Lung (tissue), 12 donors: Measurements from ENCODE around the gene APBB3. TPM values are rescaled to one million over a fixed set of nuclear protein-coding genes. Genes with fewer than 3 reads are reported as not detected.

Experiments
- ATAC-seq: fragments of 200-7000 bp; cut with Tn5 transposase; one replicate; pipeline ENCODE4 v1.9.1; 2020; ENCODE audit warnings: moderate number of reproducible peaks; ENCODE audit not compliant: insufficient read depth, low FRiP score
- DNase-seq, 3 donors: peaks; one replicate each; pipeline ENCODE4 v3.0.0-alpha.2; 2013 to 2017
- H3K27ac ChIP-seq, 2 donors: one replicate each; pipeline ENCODE4 v1.5.1; 2013; ENCODE audit warnings: mild to moderate bottlenecking in 2 of 2, moderate library complexity in 2 of 2, control low read depth in 1 of 2, inconsistent platforms in 1 of 2, low read depth in 1 of 2, low read length in 1 of 2
- H3K27me3 ChIP-seq, 3 donors: one replicate each; pipeline ENCODE4 v1.5.1; 2013; ENCODE audit warnings: low read length in 2 of 3; ENCODE audit not compliant: control insufficient read depth in 3 of 3, insufficient read depth in 3 of 3
- H3K36me3 ChIP-seq, 4 donors: one replicate each; pipeline ENCODE4 v1.5.1; 2013; ENCODE audit warnings: low read length in 4 of 4, mild to moderate bottlenecking in 1 of 4, moderate library complexity in 1 of 4; ENCODE audit not compliant: control insufficient read depth in 4 of 4, insufficient read depth in 4 of 4
- H3K4me1 ChIP-seq, 5 donors: one replicate each; pipeline ENCODE4 v1.5.1; 2013; ENCODE audit warnings: low read length in 5 of 5, mild to moderate bottlenecking in 2 of 5, moderate library complexity in 1 of 5; ENCODE audit not compliant: control insufficient read depth in 5 of 5, insufficient read depth in 5 of 5
- H3K4me3 ChIP-seq: one replicate; pipeline ENCODE4 v1.5.1; 2013; ENCODE audit warnings: mild to moderate bottlenecking, control low read depth, moderate library complexity
- H3K9ac ChIP-seq, 2 donors: one replicate each; pipeline ENCODE4 v1.5.1; 2013; ENCODE audit warnings: low read length in 2 of 2, control low read depth in 1 of 2; ENCODE audit not compliant: insufficient read depth in 1 of 2
- H3K9me3 ChIP-seq, 4 donors: one replicate each; pipeline ENCODE4 v1.5.1; 2013; ENCODE audit warnings: low read length in 3 of 4, mild to moderate bottlenecking in 1 of 4, moderate library complexity in 1 of 4; ENCODE audit not compliant: control insufficient read depth in 4 of 4, insufficient read depth in 3 of 4
- CTCF ChIP-seq: IDR thresholded peaks from 2 replicates; pipeline ENCODE4 v1.5.1; 2012; ENCODE audit warnings: mild to moderate bottlenecking; ENCODE audit errors: control extremely low read depth, extremely low read depth
- WGBS, 2 donors: extraction: QIAGEN DNeasy Blood & Tissue Kit; methylation state at CpG; one replicate each; pipeline ENCODE4 v1.1.7; 2013; 5-methylcytosine and 5-hydroxymethylcytosine counted together
- polyA plus RNA-seq, 2 donors: library from polyadenylated mRNA; stranded (reverse); fragments of 200-250 nt; gene quantifications; one replicate each; pipeline ENCODE4 v1.2.1, GENCODE V29; 2013
- total RNA-seq, 2 donors: library from RNA; depleted of rRNA in 1 of 2; stranded (reverse); fragments of >200 nt in 1 of 2; gene quantifications; one replicate each; pipeline ENCODE4 v1.2.1, GENCODE V29; 2014 to 2021
- donor health status: control.
- donor health status: control.
- donor health status: Bipolar disorder and iron deficiency.
- donor health status: healthy.
- donor health status: DM: yes; HTN: yes; CAD: no.

The APBB3 gene
- total and polyA plus RNA-seq, 4 donors = 24.7 to 36.1 (median 28.6) TPM

GRCh38 chr5:140566665-140567064 is 2.3 kb upstream of the APBB3 start:
- H3K27me3 ChIP-seq = no peaks in the 10 kb centered on the region
- ATAC-seq = no peak
- no peak for DNase-seq
- no peak for TF ChIP-seq CTCF
- no peak overlapping the region for H3K4me3 ChIP-seq
- H3K9ac ChIP-seq = no peak overlapping the region
- H3K27ac ChIP-seq = peak overlapping the region in 1 of 2 donors; percentile 74
- H3K36me3 ChIP-seq = peaks cover 0 to 24% (median 18%) of the 10 kb centered on the region in 4 donors
- H3K4me1 ChIP-seq = peaks cover 5 to 38% (median 21%) of the 10 kb centered on the region in 5 donors
- 91 to 96% methylated on average over 5 of the region's 5 CpGs for WGBS, 2 donors
- H3K9me3 ChIP-seq = no peaks in the 10 kb centered on the region

DNA sequence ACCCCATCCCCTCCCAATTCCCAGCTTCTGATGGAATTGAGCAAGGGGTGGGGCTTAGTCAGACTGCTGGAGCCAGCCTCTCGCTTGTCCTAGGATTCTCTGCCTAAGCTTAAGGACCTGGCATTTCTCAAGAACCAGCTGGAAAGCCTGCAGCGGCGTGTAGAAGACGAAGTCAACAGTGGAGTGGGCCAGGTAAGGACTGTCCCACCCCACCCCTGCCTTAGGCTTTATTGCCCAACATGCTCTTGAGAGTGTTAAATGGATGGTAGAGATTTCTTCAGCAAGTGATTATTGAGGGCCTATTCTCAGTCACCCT is 1.3 kb upstream of the APBB3 start:
- no peak overlapping the region for H3K4me3 ChIP-seq
- H3K36me3 ChIP-seq = peaks cover 0 to 30% (median 18%) of the 10 kb centered on the region in 4 donors
- TF ChIP-seq CTCF = no peak
- peaks cover 5 to 38% (median 14%) of the 10 kb centered on the region in 5 donors for H3K4me1 ChIP-seq
- ATAC-seq (peak; percentile 13), DNase-seq (no peak)
- H3K9ac ChIP-seq = no peak overlapping the region
- H3K9me3 ChIP-seq = no peaks in the 10 kb centered on the region
- 59 to 84% methylated on average over 4 of the region's 4 CpGs for WGBS, 2 donors
- peak overlapping the region in 1 of 2 donors; percentile 26 for H3K27ac ChIP-seq
- no peaks in the 10 kb centered on the region for H3K27me3 ChIP-seq

- no peak for TF ChIP-seq CTCF
- Histone ChIP-seq H3K9me3 (no peaks in the 10 kb centered on the region), H3K4me3 (peak overlapping the region; percentile 81), H3K36me3 (peaks cover 0 to 34% (median 18%) of the 10 kb centered on the region in 4 donors), H3K9ac (peak overlapping the region; percentile 35 to 81), H3K27ac (peak overlapping the region; percentile 76 to 95), H3K27me3 (no peaks in the 10 kb centered on the region), H3K4me1 (peaks cover 5 to 38% (median 14%) of the 10 kb centered on the region in 5 donors)
- 5 to 12% methylated on average over 13 of the region's 13 CpGs for WGBS, 2 donors
- DNase-seq (no peak), ATAC-seq (no peak)
Measured at GRCh38 chr5:140565024-140565779, 804 bp upstream of the APBB3 start.
